C4-2B (cell line): Measurements from ENCODE around the gene FGF19.

ENCODE experiments used
- CTCF ChIP-seq: fragments of 450-650 bp; conservative IDR thresholded peaks from 2 replicates; pipeline ENCODE4 v1.5.1; 2017; ENCODE audit warnings: mild to moderate bottlenecking
- ZFX ChIP-seq: fragments of 450-650 bp; IDR thresholded peaks from 2 replicates; pipeline ENCODE4 v1.6.1; 2017

- TF ChIP-seq CTCF: no peak
- no peak for TF ChIP-seq ZFX
These were observed 51.8 kb downstream of the FGF19 start for GRCh38 chr11:69651834-69652620.
